Caco-2 (cell line): Measurements from ENCODE around the gene BAHD1. TPM values are rescaled to one million over a fixed set of nuclear protein-coding genes. Genes with fewer than 3 reads are reported as not detected.

Experiments used
- BruUV-seq: library from RNA; stranded (reverse); fragments of 400-500 nt; replicated peaks from 2 replicates; lab custom pipeline; 2021; lab: Mats Ljungman, UMichigan
- CTCF ChIA-PET: fragments of 300-600 bp; sonication (Branson Sonifier 250); formaldehyde crosslinking; loops from one replicate; lab custom pipeline; 2022; ENCODE audit warnings: antibody characterized with exemption; lab: Charles Lee
- POLR2A ChIA-PET: fragments of 300-600 bp; sonication (Branson Sonifier 250); formaldehyde crosslinking; loops from one replicate; lab custom pipeline; 2022; ENCODE audit warnings: antibody characterized with exemption; lab: Charles Lee
- DNase-seq, 2 experiments: peaks; one replicate each; pipeline versions ENCODE4 v3.0.0 to v3.0.0-alpha.2; 2020 to 2022
- H3K27me3 ChIP-seq: replicated peaks from 2 replicates; pipeline ENCODE4 v1.6.0; 2011; ENCODE audit warnings: low read length; ENCODE audit not compliant: control insufficient read depth, insufficient read depth
- H3K36me3 ChIP-seq: 2 replicates; pipeline ENCODE4 v1.5.1; 2011; ENCODE audit warnings: low read length; ENCODE audit not compliant: control insufficient read depth, insufficient read depth
- H3K4me1 ChIP-seq: fragments of 250-450 bp; sonication (Bioruptor Pico); 2 replicates; pipeline ENCODE4 v1.5.1; 2020; ENCODE audit warnings: mild to moderate bottlenecking
- H3K4me3 ChIP-seq: 2 replicates; pipeline ENCODE4 v1.5.1; 2011; ENCODE audit warnings: low read depth, mild to moderate bottlenecking, control low read depth, low read length
- H3K9me3 ChIP-seq: fragments of 250-450 bp; sonication (Bioruptor Pico); 2 replicates; pipeline ENCODE4 v1.5.1; 2020; ENCODE audit warnings: mild to moderate bottlenecking, moderate library complexity
- H3K27ac Mint-ChIP-seq: one replicate; pipeline ENCODE4 v1.8.0; 2022; ENCODE audit warnings: mixed read lengths; ENCODE audit not compliant: unreplicated experiment
- H3K27me3 Mint-ChIP-seq: one replicate; pipeline ENCODE4 v1.8.0; 2022; ENCODE audit warnings: mixed read lengths; ENCODE audit not compliant: insufficient read depth, unreplicated experiment
- H3K36me3 Mint-ChIP-seq: one replicate; pipeline ENCODE4 v1.8.0; 2022; ENCODE audit warnings: mild to moderate bottlenecking, mixed read lengths; ENCODE audit not compliant: insufficient read depth, unreplicated experiment
- H3K4me1 Mint-ChIP-seq: one replicate; pipeline ENCODE4 v1.8.0; 2022; ENCODE audit warnings: low read depth, mixed read lengths; ENCODE audit not compliant: unreplicated experiment
- H3K4me3 Mint-ChIP-seq: one replicate; pipeline ENCODE4 v1.8.0; 2022; ENCODE audit warnings: mild to moderate bottlenecking, moderate library complexity, mixed read lengths; ENCODE audit not compliant: unreplicated experiment
- H3K9me3 Mint-ChIP-seq: one replicate; pipeline ENCODE4 v1.8.0; 2022; ENCODE audit warnings: mixed read lengths; ENCODE audit not compliant: unreplicated experiment
- intact Hi-C: fragments of 100-400 bp; cut with micrococcal nuclease; formaldehyde crosslinking; loops from one replicate; pipeline ENCODE4 v1.10.0; 2022; ENCODE audit not compliant: unreplicated experiment
- total RNA-seq: library from RNA; stranded (reverse); gene quantifications from 2 replicates; pipeline ENCODE4 v1.2.3, GENCODE V29; 2022
- TF ChIP-seq, protein P1 (sequence below), 2 experiments: fragments of 200-600 bp in 1 of 2; IDR thresholded peaks; 1 replicate in 1 of 2; 2 replicates in 1 of 2; pipeline versions ENCODE4 v1.5.1 to v1.8.0; 2011 to 2022; ENCODE audit warnings: antibody characterized with exemption in 1 of 2, control low read depth in 1 of 2, inconsistent platforms in 1 of 2, low read depth in 1 of 2, low read length in 1 of 2, mild to moderate bottlenecking in 1 of 2, moderate library complexity in 1 of 2; ENCODE audit not compliant: insufficient read depth in 1 of 2, severe bottlenecking in 1 of 2, unreplicated experiment in 1 of 2

BAHD1 gene
- total RNA-seq, 1 experiment from 2014 or later, result 28.1 TPM

DNA sequence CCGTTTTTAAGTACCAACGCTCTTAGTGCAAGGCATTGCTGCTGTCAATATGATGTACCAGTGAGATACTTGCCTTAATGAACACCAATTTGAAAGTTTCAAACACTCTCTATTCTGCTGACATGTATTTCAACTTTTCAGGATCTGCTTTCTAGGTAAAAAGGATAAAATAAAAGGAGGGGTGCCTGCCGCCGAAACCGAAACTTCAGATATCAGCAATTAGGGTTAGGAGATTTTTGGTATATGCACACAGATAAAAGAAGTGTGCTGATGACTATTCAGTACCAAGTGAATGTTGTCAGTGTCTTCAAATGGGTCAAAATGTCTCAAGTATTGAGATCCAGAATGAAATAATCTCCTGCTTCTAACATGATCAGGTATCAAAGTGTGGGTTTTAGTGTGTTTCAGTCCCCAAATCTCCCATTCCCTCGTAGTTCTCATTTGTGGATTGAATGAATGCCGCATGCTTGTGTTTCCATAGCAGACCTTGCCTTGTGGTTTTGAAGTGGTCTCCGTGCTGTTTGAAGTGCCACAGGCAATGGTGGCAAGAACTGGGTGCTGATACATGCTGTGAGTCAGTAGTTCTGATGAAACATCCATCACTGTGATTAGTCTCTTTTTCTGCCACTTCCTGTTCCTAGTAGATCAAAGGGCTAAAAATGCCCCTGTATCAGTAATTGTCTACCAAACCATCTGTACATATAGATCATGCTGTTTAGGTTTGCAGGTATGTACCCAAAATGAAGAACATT, 52.5 kb downstream of the BAHD1 start:
- ChIA-PET POLR2A (interaction anchor here (0.5 kb wide), 1 partner anchor 320 kb away, joined by 11 read pairs; no protein-coding TSS in a partner anchor), CTCF (no interaction called here)
- Histone ChIP-seq H3K36me3 (no peaks in the 10 kb centered on the region), H3K4me1 (no peaks in the 10 kb centered on the region), H3K27me3 (no peaks in the 10 kb centered on the region; the same call in 1 of the 2 replicates), H3K9me3 (no peaks in the 10 kb centered on the region), H3K4me3 (no peak overlapping the region)
- H3K27ac Mint-ChIP-seq, result no peak overlapping the region
- H3K9me3 Mint-ChIP-seq, result no peaks in the 10 kb centered on the region
- H3K27me3 Mint-ChIP-seq, result peaks cover 11% of the 10 kb centered on the region
- no peaks in the 10 kb centered on the region for H3K36me3 Mint-ChIP-seq
- BruUV-seq, result no TSS peak
- intact Hi-C loops, result no loop called here
- H3K4me1 Mint-ChIP-seq, result no peaks in the 10 kb centered on the region
- H3K4me3 Mint-ChIP-seq, result no peak overlapping the region
- DNase-seq, result no peak
- TF ChIP-seq, protein P1, sequence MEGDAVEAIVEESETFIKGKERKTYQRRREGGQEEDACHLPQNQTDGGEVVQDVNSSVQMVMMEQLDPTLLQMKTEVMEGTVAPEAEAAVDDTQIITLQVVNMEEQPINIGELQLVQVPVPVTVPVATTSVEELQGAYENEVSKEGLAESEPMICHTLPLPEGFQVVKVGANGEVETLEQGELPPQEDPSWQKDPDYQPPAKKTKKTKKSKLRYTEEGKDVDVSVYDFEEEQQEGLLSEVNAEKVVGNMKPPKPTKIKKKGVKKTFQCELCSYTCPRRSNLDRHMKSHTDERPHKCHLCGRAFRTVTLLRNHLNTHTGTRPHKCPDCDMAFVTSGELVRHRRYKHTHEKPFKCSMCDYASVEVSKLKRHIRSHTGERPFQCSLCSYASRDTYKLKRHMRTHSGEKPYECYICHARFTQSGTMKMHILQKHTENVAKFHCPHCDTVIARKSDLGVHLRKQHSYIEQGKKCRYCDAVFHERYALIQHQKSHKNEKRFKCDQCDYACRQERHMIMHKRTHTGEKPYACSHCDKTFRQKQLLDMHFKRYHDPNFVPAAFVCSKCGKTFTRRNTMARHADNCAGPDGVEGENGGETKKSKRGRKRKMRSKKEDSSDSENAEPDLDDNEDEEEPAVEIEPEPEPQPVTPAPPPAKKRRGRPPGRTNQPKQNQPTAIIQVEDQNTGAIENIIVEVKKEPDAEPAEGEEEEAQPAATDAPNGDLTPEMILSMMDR (IDR thresholded peaks at IDR 0.05; ENCODE audit: insufficient read depth in 1 of 2, low read depth in 1 of 2, low read length in 1 of 2, severe bottlenecking in 1 of 2, unreplicated experiment in 1 of 2), result no peak

GRCh38 chr15:40495516-40495915, 54.8 kb downstream of the BAHD1 start:
- Mint-ChIP-seq H3K27ac (no peak overlapping the region), H3K4me3 (no peak overlapping the region), H3K4me1 (no peaks in the 10 kb centered on the region), H3K27me3 (peaks cover 11% of the 10 kb centered on the region), H3K9me3 (no peaks in the 10 kb centered on the region), H3K36me3 (no peaks in the 10 kb centered on the region)
- Histone ChIP-seq H3K36me3 (no peaks in the 10 kb centered on the region), H3K4me1 (no peaks in the 10 kb centered on the region), H3K4me3 (no peak overlapping the region), H3K27me3 (no peaks in the 10 kb centered on the region; the same call in 1 of the 2 replicates), H3K9me3 (no peaks in the 10 kb centered on the region)
- ChIA-PET CTCF (interaction anchor here (1.2 kb wide), 1 partner anchor 216 kb away, joined by 3 read pairs; no protein-coding TSS in a partner anchor), POLR2A (no interaction called here)
- DNase-seq, result no peak
- BruUV-seq, result no TSS peak
- TF ChIP-seq, protein P1 (IDR thresholded peaks at IDR 0.05; ENCODE audit: insufficient read depth in 1 of 2, low read depth in 1 of 2, low read length in 1 of 2, severe bottlenecking in 1 of 2, unreplicated experiment in 1 of 2), result no peak
- intact Hi-C loops, result no loop called here

GRCh38 chr15:40498418-40498817, 57.7 kb downstream of the BAHD1 start:
- intact Hi-C loops, result no loop called here
- H3K36me3 Mint-ChIP-seq, result no peaks in the 10 kb centered on the region
- DNase-seq, result no peak
- BruUV-seq, result no TSS peak
- no peak overlapping the region for H3K27ac Mint-ChIP-seq
- no peaks in the 10 kb centered on the region for H3K9me3 Mint-ChIP-seq
- Histone ChIP-seq H3K4me1 (no peaks in the 10 kb centered on the region), H3K9me3 (no peaks in the 10 kb centered on the region), H3K27me3 (no peaks in the 10 kb centered on the region; the same call in 1 of the 2 replicates), H3K36me3 (no peaks in the 10 kb centered on the region), H3K4me3 (no peak overlapping the region)
- no peak overlapping the region for H3K4me3 Mint-ChIP-seq
- TF ChIP-seq, protein P1 (IDR thresholded peaks at IDR 0.05; ENCODE audit: insufficient read depth in 1 of 2, low read depth in 1 of 2, low read length in 1 of 2, severe bottlenecking in 1 of 2, unreplicated experiment in 1 of 2), result no peak
- POLR2A ChIA-PET, result no interaction called here
- CTCF ChIA-PET, result no interaction called here
- H3K27me3 Mint-ChIP-seq, result peaks cover 11% of the 10 kb centered on the region
- no peaks in the 10 kb centered on the region for H3K4me1 Mint-ChIP-seq
